H1 (cell line): ENCODE measurements around the gene F5. TPM values are rescaled to one million over a fixed set of nuclear protein-coding genes. Genes with fewer than 3 reads are reported as not detected.

Source experiments
- CTCF ChIA-PET: fragments of 300-600 bp; sonication (Branson Sonifier 250); formaldehyde crosslinking; loops from one replicate; lab custom pipeline; 2021; ENCODE audit not compliant: partially characterized antibody; lab: Charles Lee
- POLR2A ChIA-PET: fragments of 300-600 bp; sonication (Branson Sonifier 250); formaldehyde crosslinking; loops from one replicate; lab custom pipeline; 2021; ENCODE audit warnings: inconsistent platforms; ENCODE audit not compliant: partially characterized antibody; lab: Charles Lee
- DNase-seq, 2 experiments: peaks; one replicate each; pipeline versions ENCODE4 v3.0.0 to v3.0.0-alpha.2; 2010 to 2022; ENCODE audit warnings: low spot score in 2 of 2, low read depth in 1 of 2, mixed read lengths in 1 of 2
- FAIRE-seq: peaks from 2 replicates; lab custom pipeline; 2011; peaks lifted over from hg19 to GRCh38; lab: Jason Lieb, UNC
- H2AFZ ChIP-seq: 2 replicates; pipeline ENCODE4 v1.8.1; 2012; ENCODE audit warnings: low read length, inconsistent platforms
- H2AK5ac ChIP-seq: 2 replicates; pipeline ENCODE4 v1.6.1; 2013; ENCODE audit warnings: low read depth, low read length
- H2BK120ac ChIP-seq: replicated peaks from 2 replicates; pipeline ENCODE3; 2013; ENCODE audit warnings: low read depth, low read length, inconsistent platforms
- H2BK12ac ChIP-seq: 2 replicates; pipeline ENCODE4 v1.6.1; 2013; ENCODE audit warnings: low read depth, low read length
- H2BK15ac ChIP-seq: 2 replicates; pipeline ENCODE4 v1.6.1; 2013; ENCODE audit warnings: low read length
- H2BK20ac ChIP-seq: 2 replicates; pipeline ENCODE4 v1.6.1; 2013; ENCODE audit warnings: low read length
- H2BK5ac ChIP-seq: 2 replicates; pipeline ENCODE4 v1.6.1; 2013; ENCODE audit warnings: low read depth, low read length
- H3K14ac ChIP-seq: 2 replicates; pipeline ENCODE4 v1.6.1; 2013; ENCODE audit warnings: inconsistent platforms; ENCODE audit not compliant: insufficient read length
- H3K18ac ChIP-seq: 2 replicates; pipeline ENCODE4 v1.6.1; 2013; ENCODE audit warnings: low read length; ENCODE audit errors: extremely low read depth
- H3K23ac ChIP-seq: 2 replicates; pipeline ENCODE4 v1.6.1; 2013; ENCODE audit warnings: inconsistent platforms; ENCODE audit not compliant: insufficient read length
- H3K23me2 ChIP-seq: 2 replicates; pipeline ENCODE4 v1.6.1; 2013; ENCODE audit warnings: low read depth, low read length
- H3K27ac ChIP-seq: 2 replicates; pipeline ENCODE4 v1.6.1; 2011; ENCODE audit warnings: low read depth, low read length, inconsistent platforms
- H3K27me3 ChIP-seq, 4 experiments: replicated peaks in 1 of 4; 1 replicate in 1 of 4; 2 replicates in 3 of 4; pipeline versions ENCODE4 v1.6.1 to v1.8.1; 2011 to 2013; ENCODE audit warnings: low read length in 3 of 4, mild to moderate bottlenecking in 3 of 4, inconsistent platforms in 2 of 4, mixed read lengths in 2 of 4, moderate library complexity in 1 of 4; ENCODE audit not compliant: control insufficient read depth in 3 of 4, insufficient read depth in 3 of 4; ENCODE audit errors: extremely low read depth in 1 of 4
- H3K36me3 ChIP-seq, 4 experiments: 2 replicates each; pipeline versions ENCODE4 v1.6.1 to v1.8.1; 2011 to 2013; ENCODE audit warnings: mild to moderate bottlenecking in 4 of 4, low read length in 3 of 4, moderate library complexity in 2 of 4, control low read depth in 1 of 4, inconsistent platforms in 1 of 4; ENCODE audit not compliant: insufficient read depth in 4 of 4, control insufficient read depth in 2 of 4
- H3K4ac ChIP-seq: replicated peaks from 2 replicates; pipeline ENCODE3; 2013; ENCODE audit warnings: low read length, low read depth, mixed read lengths, inconsistent platforms; ENCODE audit not compliant: insufficient read length
- H3K4me1 ChIP-seq, 4 experiments: replicated peaks in 1 of 4; 1 replicate in 1 of 4; 2 replicates in 3 of 4; pipeline versions ENCODE4 v1.6.1 to v1.8.1; 2011 to 2013; ENCODE audit warnings: low read length in 3 of 4, inconsistent platforms in 2 of 4, mixed read lengths in 1 of 4; ENCODE audit not compliant: insufficient read depth in 4 of 4, control insufficient read depth in 3 of 4
- H3K4me2 ChIP-seq, 2 experiments: 2 replicates each; pipeline versions ENCODE4 v1.6.1 to v1.8.1; 2011 to 2013; ENCODE audit warnings: low read depth in 2 of 2, low read length in 2 of 2, control low read depth in 1 of 2, inconsistent platforms in 1 of 2, mild to moderate bottlenecking in 1 of 2; ENCODE audit not compliant: insufficient read depth in 1 of 2
- H3K4me3 ChIP-seq, 4 experiments: fragments of 200-600, 300-600 bp in 1 of 4; sonication (generic), shearing (Covaris generic), sonication (Bioruptor Twin) in 1 of 4; 2 replicates each; pipeline versions ENCODE4 v1.5.1 to v1.8.1; 2011 to 2016; ENCODE audit warnings: low read length in 4 of 4, low read depth in 3 of 4, control low read depth in 2 of 4, inconsistent platforms in 2 of 4, mild to moderate bottlenecking in 2 of 4, mixed read lengths in 1 of 4, moderate library complexity in 1 of 4; ENCODE audit not compliant: insufficient read depth in 2 of 4; ENCODE audit errors: extremely low read depth in 1 of 4
- H3K56ac ChIP-seq: replicated peaks from 2 replicates; pipeline ENCODE3; 2013; ENCODE audit warnings: low read depth, mild to moderate bottlenecking, mixed read lengths, low read length, inconsistent platforms; ENCODE audit not compliant: insufficient read length
- H3K79me1 ChIP-seq: 2 replicates; pipeline ENCODE4 v1.6.1; 2013; ENCODE audit warnings: low read depth, low read length, control low read depth
- H3K79me2 ChIP-seq, 2 experiments: 2 replicates each; pipeline versions ENCODE4 v1.6.1 to v1.8.1; 2012 to 2013; ENCODE audit warnings: low read length in 2 of 2, mild to moderate bottlenecking in 2 of 2, inconsistent platforms in 1 of 2; ENCODE audit not compliant: insufficient read depth in 2 of 2, control insufficient read depth in 1 of 2
- H3K9ac ChIP-seq, 4 experiments: replicated peaks in 1 of 4; 1 replicate in 1 of 4; 2 replicates in 3 of 4; pipeline versions ENCODE4 v1.6.1 to v1.8.1; 2011 to 2013; ENCODE audit warnings: low read depth in 3 of 4, low read length in 3 of 4, control low read depth in 2 of 4, mild to moderate bottlenecking in 2 of 4, moderate library complexity in 2 of 4, inconsistent platforms in 1 of 4; ENCODE audit errors: extremely low read depth in 1 of 4
- H3K9me3 ChIP-seq, 2 experiments: 2 replicates each; pipeline versions ENCODE4 v1.6.1 to v1.8.1; 2012 to 2013; ENCODE audit warnings: mild to moderate bottlenecking in 2 of 2, moderate library complexity in 2 of 2, control low read depth in 1 of 2, inconsistent platforms in 1 of 2, low read depth in 1 of 2, low read length in 1 of 2, mixed read lengths in 1 of 2; ENCODE audit not compliant: insufficient read depth in 2 of 2
- H4K20me1 ChIP-seq, 2 experiments: replicated peaks in 1 of 2; 2 replicates each; pipeline versions ENCODE3 to v1.8.1; 2011 to 2013; ENCODE audit warnings: inconsistent platforms in 2 of 2, low read length in 2 of 2, mild to moderate bottlenecking in 1 of 2; ENCODE audit not compliant: insufficient read depth in 2 of 2, control insufficient read depth in 1 of 2
- H4K5ac ChIP-seq: 2 replicates; pipeline ENCODE4 v1.6.1; 2013; ENCODE audit warnings: low read length, low read depth, mixed read lengths, inconsistent platforms; ENCODE audit not compliant: insufficient read length
- H4K8ac ChIP-seq: 2 replicates; pipeline ENCODE4 v1.8.0; 2013; ENCODE audit warnings: mild to moderate bottlenecking, moderate library complexity, low read length, inconsistent platforms; ENCODE audit not compliant: insufficient read depth; ENCODE audit errors: extremely low read depth
- H4K91ac ChIP-seq: replicated peaks from 2 replicates; pipeline ENCODE3; 2013; ENCODE audit warnings: low read length, mixed read lengths, inconsistent platforms; ENCODE audit not compliant: insufficient read length
- BCL11A ChIP-seq, 2 experiments: IDR thresholded peaks; one replicate each; pipeline ENCODE4 v1.6.1; 2011; ENCODE audit warnings: low read depth in 2 of 2, low read length in 2 of 2, mild to moderate bottlenecking in 2 of 2
- FOSL1 ChIP-seq: IDR thresholded peaks from 2 replicates; pipeline ENCODE4 v1.6.1; 2011; ENCODE audit warnings: mild to moderate bottlenecking, low read depth, low read length, moderate library complexity; ENCODE audit not compliant: insufficient read depth
- NANOG ChIP-seq: IDR thresholded peaks from 2 replicates; pipeline ENCODE4 v1.6.1; 2011; ENCODE audit warnings: low read length, low read depth, mild to moderate bottlenecking, inconsistent platforms; ENCODE audit not compliant: insufficient read depth, poor library complexity, severe bottlenecking
- POLR2AphosphoS5 ChIP-seq: IDR thresholded peaks from 2 replicates; pipeline ENCODE4 v1.6.1; 2011; ENCODE audit warnings: low read depth, low read length
- SIX5 ChIP-seq: IDR thresholded peaks from 2 replicates; pipeline ENCODE4 v1.6.1; 2011; ENCODE audit warnings: mild to moderate bottlenecking, low read depth, low read length
- SP1 ChIP-seq: IDR thresholded peaks from 2 replicates; pipeline ENCODE4 v1.6.1; 2011; ENCODE audit warnings: low read depth, low read length
- TBP ChIP-seq: IDR thresholded peaks from 2 replicates; pipeline ENCODE4 v1.6.1; 2011; ENCODE audit warnings: low read depth, low read length, improper control_type of control experiment
- YY1 ChIP-seq: IDR thresholded peaks from 2 replicates; pipeline ENCODE4 v1.6.1; 2011; ENCODE audit warnings: low read depth, mild to moderate bottlenecking, low read length
- WGBS, 2 experiments: shearing (Covaris generic) in 1 of 2; methylation state at CpG; one replicate each; pipeline versions ENCODE4 v1.1.6 to v1.1.7; 2013 to 2015; ENCODE audit warnings: low lambda C conversion rate in 2 of 2, mixed read lengths in 2 of 2, inconsistent platforms in 1 of 2, low coverage in 1 of 2, missing lambda C conversion rate in 1 of 2; ENCODE audit not compliant: insufficient replicate concordance in 2 of 2, insufficient coverage in 1 of 2, insufficient read length in 1 of 2; ENCODE audit errors: extremely low coverage in 1 of 2, missing lambda C conversion rate in 1 of 2; 5-methylcytosine and 5-hydroxymethylcytosine counted together
- polyA plus RNA-seq, 7 experiments: library from polyadenylated mRNA; depleted of rRNA in 3 of 7; stranded (reverse) in 5 of 7; unstranded in 2 of 7; fragments of >200 nt in 5 of 7; fragments of 200-250 nt in 2 of 7; gene quantifications; 1 replicate in 5 of 7; 2 replicates in 1 of 7; 4 replicates in 1 of 7; pipeline versions ENCODE4 v1.2.1 to v1.2.3, GENCODE V29; 2011 to 2013; ENCODE audit warnings: missing spikeins in 2 of 7, mixed read lengths in 2 of 7
- total RNA-seq: library from RNA; stranded (reverse); fragmentation: NEBNext Ultra II Directional; extraction: Animal tissue kit (Norgen Biotek cat#: 25700); gene quantifications from 2 replicates; pipeline ENCODE4 v1.2.1, GENCODE V29; 2021
- TF ChIP-seq, protein P1 (sequence below): IDR thresholded peaks from 2 replicates; pipeline ENCODE4 v1.6.1; 2012; ENCODE audit warnings: inconsistent platforms

F5 gene
- total and polyA plus RNA-seq, 2 of the 8 experiments (the other 6 are each of a cell fraction or from before 2014, with no cell fraction given), result 0.04 to 0.06 TPM

DNA sequence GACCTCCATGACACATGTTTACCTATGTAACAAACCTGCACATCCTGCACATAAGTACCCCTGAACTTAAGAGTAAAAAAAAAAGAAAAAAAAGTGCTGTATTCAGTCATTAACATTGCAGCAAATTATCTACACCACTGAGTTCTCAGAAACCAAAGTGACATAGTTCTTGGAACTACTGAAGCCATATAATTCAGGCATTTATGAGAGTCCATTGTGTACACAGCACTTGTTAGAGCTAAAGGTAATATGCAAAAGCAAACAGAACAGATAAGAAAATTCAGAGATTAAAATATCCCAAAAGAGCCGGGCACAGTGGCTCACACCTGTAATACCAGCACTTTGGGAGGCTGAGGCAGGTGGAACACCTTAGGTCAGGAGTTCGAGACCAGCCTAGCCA is 38.0 kb downstream of the F5 start:
- Histone ChIP-seq H3K23ac (no peak overlapping the region), H2AFZ (no peak overlapping the region), H3K56ac (no peak overlapping the region), H2BK120ac (no peak overlapping the region), H4K5ac (no peak overlapping the region), H2AK5ac (no peak overlapping the region), H3K27ac (no peak overlapping the region), H3K79me1 (no peaks in the 10 kb centered on the region), H3K9ac (no peak overlapping the region), H3K14ac (no peak overlapping the region), H3K18ac (no peak overlapping the region), H3K27me3 (no peaks in the 10 kb centered on the region), H2BK12ac (no peak overlapping the region), H2BK5ac (no peak overlapping the region), H3K4ac (no peak overlapping the region), H4K20me1 (no peaks in the 10 kb centered on the region), H3K9me3 (no peaks in the 10 kb centered on the region), H3K23me2 (no peaks in the 10 kb centered on the region), H3K4me3 (no peak overlapping the region), H4K91ac (no peak overlapping the region), H3K4me1 (no peaks in the 10 kb centered on the region), H2BK20ac (no peak overlapping the region), H4K8ac (no peak overlapping the region), H3K36me3 (no peaks in the 10 kb centered on the region), H3K4me2 (no peak overlapping the region), H3K79me2 (no peaks in the 10 kb centered on the region), H2BK15ac (no peak overlapping the region)
- TF ChIP-seq YY1 (no peak), NANOG (no peak), FOSL1 (no peak), POLR2AphosphoS5 (no peak), SP1 (no peak), BCL11A (IDR thresholded peaks at IDR 0.05; ENCODE audit: low read depth in 2 of 2, low read length in 2 of 2) (no peak), TBP (no peak), SIX5 (no peak)
- TF ChIP-seq, protein P1, sequence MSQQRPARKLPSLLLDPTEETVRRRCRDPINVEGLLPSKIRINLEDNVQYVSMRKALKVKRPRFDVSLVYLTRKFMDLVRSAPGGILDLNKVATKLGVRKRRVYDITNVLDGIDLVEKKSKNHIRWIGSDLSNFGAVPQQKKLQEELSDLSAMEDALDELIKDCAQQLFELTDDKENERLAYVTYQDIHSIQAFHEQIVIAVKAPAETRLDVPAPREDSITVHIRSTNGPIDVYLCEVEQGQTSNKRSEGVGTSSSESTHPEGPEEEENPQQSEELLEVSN, result no peak
- ChIA-PET CTCF (interaction anchor here (0.8 to 5.9 kb wide), 7 partner anchors 12 to 261 kb away, joined by 3 to 37 read pairs (median 7); partner anchors contain the start of gene F5), POLR2A (interaction anchor here (1.3 to 2.0 kb wide), 2 partner anchors 62 to 345 kb away, joined by 3 to 6 read pairs; partner anchors contain the start of gene SLC19A2)
- DNase-seq (no peak), FAIRE-seq (no peak)
- WGBS, 2 experiments, result 75% methylated on average over 2 of the region's 2 CpGs; no CpG with 5 or more reads in 1 of the 2 experiments
